IPS-NIHi7 (cell line): ENCODE results near the gene ZNF3.
A peak's percentile ranks its signal among the peaks of the same experiment; 100 is the strongest.
"Not testable (repeated sequence)": the region's sequence is repeated elsewhere in the genome, so short reads cannot be mapped to it uniquely, and the experiment has no call there.

Experiments
- DNase-seq: peaks from one replicate; pipeline ENCODE4 v3.0.0; 2012; ENCODE audit warnings: mixed read lengths; ENCODE audit errors: extremely low spot score

The ZNF3 gene

DNA sequence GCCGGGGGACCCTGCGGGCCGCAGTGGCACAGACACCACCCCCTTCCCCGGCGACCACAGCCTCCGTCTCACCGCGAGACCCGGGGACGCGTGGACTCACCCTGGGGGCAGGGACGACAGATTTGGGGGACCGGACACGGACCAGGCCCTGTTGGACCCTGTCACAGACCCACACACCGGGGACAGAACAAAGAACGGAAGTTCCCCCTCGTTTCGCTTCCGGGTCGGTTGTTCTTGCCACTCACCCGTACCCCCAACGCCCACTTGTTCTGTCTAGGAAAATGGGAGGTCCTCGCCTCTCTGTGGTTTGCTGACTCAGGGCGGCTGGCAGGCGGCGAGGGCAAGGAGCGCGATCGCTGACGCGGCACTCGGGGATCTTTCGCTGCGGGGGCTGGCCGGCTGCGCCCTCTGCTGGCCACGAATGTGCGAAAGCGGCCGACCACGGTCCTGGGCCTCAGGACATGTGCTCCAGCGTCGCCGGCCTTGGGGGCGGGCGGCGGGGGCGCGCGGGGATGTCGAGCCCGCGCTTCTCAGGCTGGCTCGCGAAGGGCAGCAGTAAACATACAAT lies at the start of gene ZNF3:
TSS of gene ZNF3 (minus strand) at position 189 of the 568 bp plus-strand sequence. CDS start 4,366 bp downstream, outside the sequence.
- peak; percentile 96 for DNase-seq

DNA sequence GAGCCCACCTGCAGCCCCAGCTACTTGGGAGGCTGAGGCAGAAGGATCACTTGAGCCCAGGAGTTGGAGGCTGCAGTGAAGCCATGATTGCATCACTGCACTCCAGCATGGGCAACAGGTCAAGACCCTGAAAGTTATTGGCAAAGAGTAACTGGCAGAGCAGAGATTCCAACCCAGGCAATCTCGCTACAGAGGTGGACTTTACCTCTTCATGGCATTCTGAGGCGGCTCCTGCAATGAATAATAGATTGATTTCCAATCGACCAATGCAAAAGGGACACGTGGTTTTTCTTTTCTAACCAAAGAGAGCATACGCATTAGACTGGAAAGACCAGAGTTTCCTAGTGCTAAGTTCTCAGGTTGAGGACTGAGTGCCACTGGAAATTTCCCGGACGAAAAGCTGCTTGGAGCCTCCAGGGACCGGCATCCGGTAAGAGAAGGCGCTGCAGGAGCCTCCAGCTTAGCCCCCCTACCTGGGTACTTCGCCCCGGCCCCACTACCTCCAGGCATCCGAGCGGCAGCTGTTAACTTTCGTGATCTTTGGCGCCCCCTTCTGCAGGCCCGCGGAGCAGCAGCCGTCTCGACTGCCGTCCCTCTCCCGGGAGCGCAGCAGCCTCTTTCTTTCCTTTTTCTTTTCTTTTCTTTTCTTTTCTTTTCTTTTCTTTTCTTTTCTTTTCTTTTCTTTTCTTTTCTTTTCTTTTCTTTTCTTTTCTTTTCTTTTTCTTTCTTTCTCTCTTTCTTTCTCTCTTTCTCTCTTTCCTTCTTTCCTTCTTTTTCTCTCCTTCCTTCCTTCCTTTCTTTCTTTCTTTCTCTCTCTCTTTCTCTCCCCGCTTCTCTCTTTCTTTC lies 49.3 kb upstream of the ZNF3 start:
- peak; percentile 90 for DNase-seq

DNA sequence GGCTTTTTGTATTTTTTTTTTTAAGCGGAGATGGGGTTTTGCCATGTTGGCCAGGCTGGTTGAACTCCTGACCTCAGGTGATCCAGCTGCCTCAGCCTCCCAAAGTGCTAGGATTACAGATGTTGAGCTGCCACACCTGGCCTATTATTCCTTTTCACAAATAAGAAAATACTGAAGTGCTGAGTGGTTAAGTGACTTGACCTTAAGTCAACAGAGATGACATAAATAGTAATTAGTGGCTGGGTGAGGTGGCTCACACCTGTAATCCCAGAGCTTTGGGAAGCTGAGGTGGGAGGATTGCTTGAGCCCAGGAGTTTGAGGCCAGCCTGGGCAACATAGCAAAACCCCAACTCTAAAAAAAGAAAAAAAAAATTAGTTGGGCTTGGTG lies 48.7 kb upstream of the ZNF3 start:
- DNase-seq, result not testable (repeated sequence)

DNA sequence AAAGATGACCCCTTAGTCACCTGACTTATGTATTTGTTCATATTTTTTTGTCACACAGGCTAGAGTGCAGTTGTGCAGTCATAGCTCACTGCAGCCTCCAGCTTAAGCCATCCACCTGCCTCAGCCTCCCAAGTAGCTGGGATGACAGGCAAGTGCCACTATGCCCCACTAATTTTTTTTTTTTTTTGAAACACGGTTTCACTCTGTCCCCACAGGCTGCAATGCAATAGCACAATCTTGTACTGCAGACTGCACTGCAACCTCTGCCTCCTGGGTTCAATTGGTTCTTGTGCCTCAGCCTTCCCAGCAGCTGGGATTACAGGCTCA lies 47.1 kb upstream of the ZNF3 start:
- DNase-seq, result no peak

DNA sequence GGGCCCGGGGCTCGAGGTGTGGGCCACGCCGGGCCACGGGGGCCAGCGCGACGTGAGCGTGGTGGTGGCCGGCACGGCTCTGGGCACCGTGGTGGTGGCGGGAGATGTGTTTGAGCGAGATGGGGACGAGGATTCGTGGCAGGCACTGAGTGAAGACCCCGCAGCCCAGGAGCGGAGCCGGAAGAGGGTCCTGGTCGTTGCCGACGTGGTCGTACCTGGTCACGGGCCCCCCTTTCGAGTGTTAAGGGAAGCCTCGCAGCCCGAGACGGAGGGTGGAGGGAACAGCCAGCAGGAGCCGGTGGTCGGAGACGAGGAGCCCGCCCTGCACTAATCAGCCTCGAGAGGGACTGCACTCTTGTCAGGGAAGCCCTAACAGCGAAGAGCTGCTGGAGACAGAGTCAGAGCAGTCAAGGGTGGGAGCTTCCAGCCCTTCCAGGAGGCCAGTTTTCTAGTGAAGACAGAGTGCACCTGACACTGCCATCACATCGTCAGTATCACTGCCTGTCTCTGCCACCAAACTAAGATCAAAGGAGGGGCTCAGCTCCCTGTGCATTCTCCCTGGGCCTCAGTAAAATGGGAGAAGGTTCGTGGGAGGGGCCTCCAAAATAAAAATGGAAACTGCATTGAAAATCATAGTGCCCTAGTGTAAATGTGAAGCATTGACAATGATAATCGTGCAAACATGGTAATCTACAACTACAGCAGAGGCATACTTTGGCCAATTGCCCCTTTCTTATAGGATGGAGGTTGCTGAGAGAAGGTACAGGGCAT lies 46.5 kb upstream of the ZNF3 start:
- DNase-seq, result peak; percentile 34

DNA sequence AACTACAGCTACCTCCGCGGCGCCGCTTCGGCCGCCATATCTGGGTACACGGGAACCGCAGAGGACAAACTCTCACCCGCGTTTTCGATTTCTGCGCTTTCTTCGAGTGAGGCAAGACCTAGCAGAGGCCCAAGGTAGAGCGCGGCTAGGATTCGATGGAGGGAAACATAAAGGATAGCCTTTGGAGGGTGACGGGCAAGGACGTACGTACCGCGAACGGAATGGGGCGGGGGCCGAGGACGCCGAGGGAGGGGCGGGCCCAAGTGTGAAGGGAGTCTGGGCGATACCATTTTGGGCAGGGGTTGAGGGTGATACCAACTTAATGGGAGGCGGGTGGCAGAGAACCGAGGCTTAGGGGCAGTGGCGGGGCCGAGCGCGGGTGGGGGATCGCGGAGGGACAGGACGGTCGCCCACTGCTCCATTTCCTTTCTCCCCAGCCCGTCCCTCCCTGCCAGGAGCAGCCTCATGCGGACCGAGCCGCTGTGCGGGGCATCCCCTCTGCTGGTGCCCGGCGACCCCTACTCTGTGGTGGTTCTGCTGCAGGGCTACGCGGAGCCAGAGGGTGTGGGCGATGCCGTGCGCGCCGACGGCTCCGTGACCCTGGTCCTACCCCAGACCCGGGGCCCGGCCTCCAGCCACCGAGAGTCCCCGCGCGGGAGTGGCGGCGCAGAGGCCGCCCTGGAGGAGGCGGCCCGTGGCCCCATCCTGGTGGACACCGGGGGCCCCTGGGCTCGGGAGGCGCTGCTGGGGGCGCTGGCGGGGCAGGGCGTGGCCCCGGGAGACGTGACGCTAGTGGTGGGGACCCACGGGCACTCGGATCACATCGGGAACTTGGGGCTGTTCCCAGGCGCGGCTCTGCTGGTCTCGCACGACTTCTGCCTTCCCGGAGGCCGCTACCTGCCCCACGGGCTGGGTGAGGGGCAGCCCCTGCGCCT lies 45.7 kb upstream of the ZNF3 start, which contains the start of gene MBLAC1:
TSS of gene MBLAC1 (plus strand) at position 37 of the 935 bp plus-strand sequence. CDS start at position 466, 429 bp downstream.
- DNase-seq, result peak; percentile 84

DNA sequence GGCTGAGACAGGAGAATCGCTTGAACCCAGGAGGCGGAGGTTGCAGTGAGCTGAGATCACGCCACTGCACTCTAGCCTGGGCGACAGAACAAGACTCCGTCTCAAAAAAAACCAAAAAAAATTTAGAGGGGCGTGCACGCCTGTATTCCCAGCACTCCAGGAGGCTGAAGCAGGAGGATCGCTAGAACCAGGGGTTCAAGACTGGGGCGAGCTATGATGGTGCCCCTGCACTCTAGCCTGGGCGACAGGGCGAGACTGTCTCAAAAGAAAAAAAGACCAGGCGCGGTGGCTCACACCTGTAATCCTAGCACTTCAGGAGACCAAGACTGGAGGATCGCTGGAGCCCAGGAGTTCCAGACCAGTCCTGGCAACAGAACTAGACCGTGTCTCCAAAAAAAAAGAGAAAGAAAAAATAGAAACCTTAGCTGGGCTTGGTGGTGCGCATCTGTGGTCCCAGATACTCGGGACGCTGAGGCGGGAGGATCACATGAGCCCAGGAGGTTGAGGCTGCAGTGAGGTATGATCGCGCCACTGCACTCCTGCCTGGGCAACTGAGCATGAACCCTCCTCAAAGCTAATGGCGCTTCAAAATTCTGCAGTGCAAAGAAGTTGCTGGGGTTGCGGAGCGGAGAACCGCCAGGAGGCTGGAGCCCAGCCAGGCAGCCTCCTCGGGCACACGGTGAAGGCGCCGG lies 44.9 kb upstream of the ZNF3 start:
- DNase-seq, result no peak

DNA sequence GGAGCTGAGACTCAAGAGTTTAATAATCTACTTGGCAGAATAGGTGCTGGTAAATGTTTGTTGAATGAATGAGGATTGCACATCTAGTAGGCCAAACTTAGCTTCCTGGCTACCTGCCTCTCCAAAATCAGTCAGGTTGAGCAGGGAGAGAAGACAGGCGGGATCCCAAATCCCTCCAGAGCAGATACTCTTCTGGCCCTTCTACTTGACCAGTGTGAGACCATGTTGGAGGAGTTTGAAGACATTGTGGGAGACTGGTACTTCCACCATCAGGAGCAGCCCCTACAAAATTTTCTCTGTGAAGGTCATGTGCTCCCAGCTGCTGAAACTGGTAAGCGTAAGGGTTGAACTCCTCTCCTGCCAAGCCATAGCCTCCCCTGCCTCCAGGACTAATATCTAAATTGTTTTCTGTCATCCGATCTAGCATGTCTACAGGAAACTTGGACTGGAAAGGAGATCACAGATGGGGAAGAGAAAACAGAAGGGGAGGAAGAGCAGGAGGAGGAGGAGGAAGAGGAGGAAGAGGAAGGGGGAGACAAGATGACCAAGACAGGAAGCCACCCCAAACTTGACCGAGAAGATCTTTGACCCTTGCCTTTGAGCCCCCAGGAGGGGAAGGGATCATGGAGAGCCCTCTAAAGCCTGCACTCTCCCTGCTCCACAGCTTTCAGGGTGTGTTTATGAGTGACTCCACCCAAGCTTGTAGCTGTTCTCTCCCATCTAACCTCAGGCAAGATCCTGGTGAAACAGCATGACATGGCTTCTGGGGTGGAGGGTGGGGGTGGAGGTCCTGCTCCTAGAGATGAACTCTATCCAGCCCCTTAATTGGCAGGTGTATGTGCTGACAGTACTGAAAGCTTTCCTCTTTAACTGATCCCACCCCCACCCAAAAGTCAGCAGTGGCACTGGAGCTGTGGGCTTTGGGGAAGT lies 43.0 kb upstream of the ZNF3 start:
- no peak for DNase-seq

DNA sequence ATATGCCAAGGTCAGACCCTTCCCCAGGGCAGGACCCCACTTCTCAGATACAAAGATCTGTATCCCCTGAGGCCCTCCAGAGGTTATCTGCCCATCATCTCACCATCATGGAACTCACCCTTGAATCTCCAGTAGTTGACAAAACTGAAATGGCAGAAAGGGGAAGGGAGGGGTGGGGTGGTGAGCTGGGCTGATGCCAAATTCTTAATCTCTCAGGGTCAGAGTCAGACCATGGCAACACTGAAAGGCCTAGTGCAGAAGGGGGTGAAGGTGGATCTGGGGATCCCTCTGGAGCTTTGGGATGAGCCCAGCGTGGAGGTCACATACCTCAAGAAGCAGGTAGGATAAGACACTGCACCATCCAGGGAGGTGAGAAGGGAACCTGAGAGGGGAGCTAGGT lies 41.0 kb upstream of the ZNF3 start:
- DNase-seq, result no peak

DNA sequence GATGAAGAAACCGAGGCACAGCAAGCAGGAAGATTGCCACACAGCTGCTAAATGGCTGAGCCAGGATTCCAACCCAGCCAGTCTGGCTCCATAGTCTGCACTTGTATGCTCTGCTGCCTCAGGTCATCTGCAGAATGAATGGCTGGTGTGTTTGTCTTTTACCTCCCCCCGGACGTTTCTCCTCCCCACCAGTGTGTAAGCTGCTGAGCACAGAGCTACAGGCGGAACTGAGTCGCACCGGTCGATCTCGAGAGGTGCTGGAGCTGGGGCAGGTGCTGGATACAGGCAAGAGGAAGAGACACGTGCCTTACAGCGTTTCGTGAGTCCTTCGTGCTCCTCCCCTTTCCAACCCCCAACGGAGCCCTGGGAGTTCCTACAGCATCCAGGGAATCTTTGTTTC lies 40.5 kb upstream of the ZNF3 start:
- no peak for DNase-seq

DNA sequence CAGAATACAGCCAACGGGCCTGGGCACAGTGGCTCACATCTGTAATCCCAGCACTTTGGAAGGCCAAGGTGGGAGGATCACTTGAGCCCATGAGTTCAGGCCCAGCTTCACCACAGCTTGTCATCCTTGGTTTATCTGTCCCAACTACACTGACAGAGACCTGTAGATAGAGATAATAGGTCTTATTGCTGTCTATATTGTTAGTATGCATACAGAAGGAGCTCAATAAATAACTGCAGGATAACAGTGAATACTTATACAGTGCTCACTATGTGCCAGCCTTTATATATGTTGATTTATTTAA lies 39.2 kb upstream of the ZNF3 start:
- DNase-seq, result no peak

DNA sequence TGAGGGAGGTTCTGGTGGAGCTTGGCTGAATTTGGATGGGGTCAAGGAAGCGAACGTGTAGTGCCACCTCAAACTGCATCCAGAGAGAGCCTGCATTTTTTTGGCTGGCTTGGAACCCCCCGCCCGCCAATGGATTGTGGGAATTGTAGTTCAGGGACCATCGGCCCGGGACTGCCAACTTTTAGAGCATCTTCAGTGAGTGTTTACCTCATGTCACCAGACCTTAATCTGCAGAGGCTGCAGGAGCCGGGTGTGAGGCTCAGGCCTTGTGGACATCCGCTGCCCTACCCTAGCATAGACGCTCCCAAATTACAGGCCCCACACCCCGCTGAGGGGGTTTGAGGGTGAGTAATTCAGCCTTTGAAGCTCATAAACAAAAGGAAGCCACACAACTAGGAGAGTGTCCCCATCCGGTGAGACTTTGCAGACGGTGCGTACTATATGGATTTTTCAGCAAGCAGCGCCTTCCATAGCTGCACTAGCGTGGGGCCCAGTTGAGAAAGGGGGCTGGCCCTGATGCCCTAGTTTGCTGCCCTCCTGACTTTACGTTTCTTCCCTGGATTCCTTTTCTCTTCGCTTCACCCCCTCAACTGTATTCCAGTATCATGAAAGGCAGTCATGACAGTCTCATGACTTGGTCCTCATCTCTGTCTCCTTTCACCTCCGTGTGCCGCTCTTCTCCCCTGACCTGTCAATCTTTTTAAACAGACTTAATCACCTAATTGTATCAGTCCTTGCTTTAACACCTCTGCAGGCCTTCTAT lies 38.6 kb upstream of the ZNF3 start:
- peak; percentile 71 for DNase-seq

DNA sequence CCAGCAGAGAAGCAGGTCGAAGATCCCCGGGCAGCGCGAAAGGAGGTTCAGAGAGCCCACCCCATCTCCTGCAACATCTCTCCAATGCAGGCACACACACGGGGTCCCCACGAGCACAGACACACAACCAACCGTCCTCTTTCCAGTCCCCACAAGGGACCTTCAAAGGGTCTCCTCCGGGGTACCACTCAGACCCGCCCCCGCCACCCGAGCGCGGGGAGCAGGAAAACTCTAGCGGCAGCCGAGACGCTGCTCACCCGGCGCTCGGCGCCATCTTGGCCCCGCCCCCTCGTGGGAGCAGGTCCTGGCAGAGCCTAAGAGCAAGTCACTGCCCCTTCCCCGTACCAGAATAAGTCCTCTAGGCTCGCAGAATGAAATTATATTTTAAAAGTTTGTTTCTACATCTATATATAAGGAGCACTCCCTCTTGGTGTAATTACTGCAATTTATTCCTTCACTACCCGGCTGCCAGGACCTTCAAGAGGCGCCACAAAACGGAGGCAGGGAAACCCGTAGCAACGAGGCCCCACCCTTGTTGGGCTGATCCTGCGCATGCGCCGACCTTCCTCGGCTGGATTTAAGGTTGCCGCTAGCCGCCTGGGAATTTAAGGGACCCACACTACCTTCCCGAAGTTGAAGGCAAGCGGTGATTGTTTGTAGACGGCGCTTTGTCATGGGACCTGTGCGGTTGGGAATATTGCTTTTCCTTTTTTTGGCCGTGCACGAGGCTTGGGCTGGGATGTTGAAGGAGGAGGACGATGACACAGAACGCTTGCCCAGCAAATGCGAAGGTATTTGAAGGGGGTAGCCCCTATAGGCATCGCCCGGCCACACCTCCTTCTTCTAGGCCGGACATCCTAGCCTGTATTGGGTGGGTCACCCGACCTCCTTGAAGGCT lies 37.8 kb upstream of the ZNF3 start, which contains the start of the genes CNPY4 and TAF6:
TSS of gene CNPY4 (plus strand) at position 563 of the 898 bp plus-strand sequence. CDS start at position 674, 111 bp downstream.
TSS of gene TAF6 (minus strand) at position 287 of the 898 bp plus-strand sequence. CDS start 5,149 bp downstream, outside the sequence.
- DNase-seq, result peak; percentile 99

DNA sequence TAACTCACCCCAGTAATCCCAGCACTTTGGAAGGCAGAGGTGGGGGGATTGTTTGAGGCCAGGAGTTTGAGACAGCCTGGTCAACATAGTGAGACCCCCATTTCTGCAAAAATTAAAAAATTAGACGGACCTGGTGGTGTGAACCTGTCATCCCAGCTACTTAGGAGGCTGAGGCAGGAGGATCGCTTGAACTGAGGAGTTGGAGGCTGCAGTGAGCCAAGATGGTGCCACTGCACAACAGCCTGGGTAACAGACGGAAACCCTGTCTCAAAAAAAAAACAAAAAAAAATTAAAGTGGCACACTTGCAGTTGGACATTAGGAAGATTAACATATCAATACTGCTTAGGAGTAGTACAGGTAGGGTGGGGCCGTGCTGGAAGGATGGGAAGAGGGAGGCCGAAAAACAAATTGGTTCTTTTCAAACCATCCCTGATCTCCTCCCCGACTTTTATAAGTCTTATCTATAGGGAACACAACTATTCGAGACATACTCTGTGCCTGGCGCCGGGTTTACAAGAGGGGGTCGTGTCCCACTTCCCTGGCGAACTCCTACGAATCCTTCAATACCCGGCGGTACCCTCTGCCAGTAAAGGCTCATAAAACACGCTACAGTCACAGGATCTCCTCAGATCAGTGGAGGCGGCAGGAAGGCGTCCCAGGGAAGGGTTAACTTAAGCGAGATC lies 37.0 kb upstream of the ZNF3 start:
- DNase-seq, result no peak

DNA sequence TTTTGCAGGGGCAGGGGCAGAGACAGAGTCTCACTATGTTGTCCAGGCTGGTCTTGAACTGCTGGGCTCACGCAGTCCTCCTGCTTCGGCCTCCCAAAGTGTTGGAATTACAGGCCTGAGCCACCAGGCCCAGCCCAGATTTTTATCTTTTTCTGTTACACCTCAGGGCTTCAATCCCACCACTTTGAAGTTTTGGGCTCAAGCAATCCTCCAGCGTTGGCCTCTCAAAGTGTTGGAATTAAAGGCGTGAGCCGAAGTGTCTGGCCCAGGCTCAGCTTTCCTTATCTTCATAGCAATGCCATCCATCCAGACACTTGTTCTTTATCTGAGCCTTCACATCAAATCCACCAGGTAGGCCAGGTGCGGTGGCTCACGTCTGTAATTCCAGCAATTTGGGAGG lies 33.5 kb upstream of the ZNF3 start:
- no peak for DNase-seq

DNA sequence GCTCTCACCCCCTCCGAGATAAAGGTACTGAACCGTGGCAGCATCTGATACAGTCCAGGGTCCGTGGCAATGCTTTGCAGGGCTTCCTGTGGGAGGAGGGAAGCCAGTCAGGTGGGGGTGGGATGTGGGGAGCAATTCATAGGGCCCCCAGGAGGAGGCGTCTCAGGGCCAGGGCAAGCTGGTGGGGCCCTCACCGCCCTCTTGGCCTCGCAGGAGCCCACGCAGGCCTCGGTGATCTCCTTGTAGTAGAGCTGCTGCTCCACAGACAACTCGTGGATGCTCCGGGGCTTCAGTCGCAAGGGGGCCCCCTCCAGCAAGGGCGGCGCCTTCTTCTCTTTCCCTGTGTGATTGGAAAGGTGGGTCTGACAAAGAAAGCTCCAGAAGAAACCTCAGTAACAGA lies 30.4 kb upstream of the ZNF3 start:
- DNase-seq, result no peak

DNA sequence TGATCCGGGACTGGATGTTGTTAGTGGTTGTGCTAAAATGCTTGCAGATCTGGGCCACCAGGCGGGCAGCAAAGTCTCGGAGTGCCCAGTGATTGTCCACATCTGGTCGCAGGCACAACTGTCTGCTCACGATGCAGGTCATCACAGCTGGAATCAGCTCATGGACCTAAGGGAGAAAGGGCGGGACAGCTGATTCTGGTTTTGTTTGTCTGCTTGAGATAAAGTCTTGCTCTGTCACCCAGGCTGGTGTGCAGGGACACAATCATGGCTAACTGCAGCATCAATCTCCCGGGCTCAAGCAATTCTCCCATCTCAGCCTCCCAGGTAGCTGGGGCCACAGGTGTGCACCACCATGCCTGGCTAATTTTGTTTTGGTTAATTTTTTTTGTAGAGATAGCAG lies 29.6 kb upstream of the ZNF3 start:
- DNase-seq, result no peak
